GM23338 (cell line): Measurements from ENCODE around the gene EPSTI1. TPM values are rescaled to one million over a fixed set of nuclear protein-coding genes. Genes with fewer than 3 reads are reported as not detected.
"Not testable (repeated sequence)": the region's sequence is repeated elsewhere in the genome, so short reads cannot be mapped to it uniquely, and the experiment has no call there.

ENCODE experiments used
- ATAC-seq: fragments of 200-7000 bp; cut with Tn5 transposase; 3 replicates; pipeline ENCODE4 v1.9.1; 2020
- DNase-seq: peaks from one replicate; pipeline ENCODE4 v3.0.0-alpha.2; 2015; ENCODE audit warnings: low spot score
- H2AFZ ChIP-seq: fragments of 200-600 bp; sonication (generic); 2 replicates; pipeline ENCODE4 v1.8.0; 2016; ENCODE audit warnings: antibody characterized with exemption, mild to moderate bottlenecking, moderate library complexity
- H3F3A ChIP-seq: fragments of 200-600 bp; sonication (generic); replicated peaks from 2 replicates; pipeline ENCODE4 v1.8.0; 2017; ENCODE audit warnings: antibody characterized with exemption, mixed run types, low read depth
- H3K27ac ChIP-seq: fragments of 200-600 bp; sonication (generic); 2 replicates; pipeline ENCODE4 v1.6.1; 2016; ENCODE audit warnings: low read depth
- H3K27me3 ChIP-seq: fragments of 200-600 bp; sonication (generic); 2 replicates; pipeline ENCODE4 v1.8.0; 2016; ENCODE audit warnings: mild to moderate bottlenecking, mixed run types, moderate library complexity; ENCODE audit not compliant: insufficient read depth
- H3K36me3 ChIP-seq: fragments of 200-600 bp; sonication (generic); 2 replicates; pipeline ENCODE4 v1.8.0; 2016; ENCODE audit warnings: mild to moderate bottlenecking; ENCODE audit not compliant: insufficient read depth
- H3K4me1 ChIP-seq: fragments of 200-600 bp; sonication (generic); 2 replicates; pipeline ENCODE4 v1.8.0; 2016; ENCODE audit warnings: mild to moderate bottlenecking, moderate library complexity; ENCODE audit not compliant: insufficient read depth
- H3K4me2 ChIP-seq: fragments of 200-600 bp; sonication (generic); 2 replicates; pipeline ENCODE4 v1.7.1; 2017; ENCODE audit warnings: mixed run types
- H3K4me3 ChIP-seq: fragments of 200-600 bp; sonication (generic); 2 replicates; pipeline ENCODE4 v1.6.1; 2016; ENCODE audit warnings: mixed run types
- H3K79me2 ChIP-seq: fragments of 200-600 bp; sonication (generic); replicated peaks from 2 replicates; pipeline ENCODE4 v1.8.0; 2017; ENCODE audit warnings: mild to moderate bottlenecking; ENCODE audit not compliant: insufficient read depth
- H3K9me2 ChIP-seq: fragments of 200-600 bp; sonication (generic); 2 replicates; pipeline ENCODE4 v1.8.0; 2017; ENCODE audit not compliant: insufficient read depth
- H4K20me1 ChIP-seq: fragments of 200-600 bp; sonication (generic); replicated peaks from 2 replicates; pipeline ENCODE4 v1.8.0; 2017; ENCODE audit warnings: mild to moderate bottlenecking; ENCODE audit not compliant: insufficient read depth
- H3K27ac Mint-ChIP-seq: 2 replicates; pipeline ENCODE4 v1.8.0; 2020; ENCODE audit warnings: inconsistent platforms, mild to moderate bottlenecking, moderate library complexity, mixed read lengths
- H3K27me3 Mint-ChIP-seq: 3 replicates; pipeline ENCODE4 v1.8.0; 2022; ENCODE audit warnings: low read depth, mild to moderate bottlenecking, moderate library complexity, mixed read lengths, inconsistent platforms; ENCODE audit not compliant: insufficient read depth, poor library complexity
- H3K36me3 Mint-ChIP-seq: 3 replicates; pipeline ENCODE4 v1.8.0; 2021; ENCODE audit warnings: low read depth, mild to moderate bottlenecking, inconsistent platforms, moderate library complexity, mixed read lengths
- H3K4me1 Mint-ChIP-seq: 3 replicates; pipeline ENCODE4 v1.8.0; 2020; ENCODE audit warnings: mild to moderate bottlenecking, inconsistent platforms, mixed read lengths
- H3K4me3 Mint-ChIP-seq: 3 replicates; pipeline ENCODE4 v1.8.0; 2021; ENCODE audit warnings: moderate library complexity, mild to moderate bottlenecking, inconsistent platforms, mixed read lengths
- H3K9me3 Mint-ChIP-seq: 3 replicates; pipeline ENCODE4 v1.8.0; 2020; ENCODE audit warnings: moderate library complexity, mild to moderate bottlenecking, inconsistent platforms, mixed read lengths
- CREB1 ChIP-seq: fragments of 250-450 bp; sonication (Bioruptor Pico); IDR thresholded peaks from 2 replicates; pipeline ENCODE4 v1.5.0; 2020; ENCODE audit warnings: low read depth, mild to moderate bottlenecking, moderate library complexity
- EZH2 ChIP-seq: fragments of 200-600 bp; sonication (generic); IDR thresholded peaks from one replicate; pipeline ENCODE4 v1.8.0; 2017; ENCODE audit warnings: antibody characterized with exemption, mild to moderate bottlenecking, low read depth; ENCODE audit not compliant: unreplicated experiment
- NANOG ChIP-seq: IDR thresholded peaks from 2 replicates; pipeline ENCODE4 v1.6.1; 2016; ENCODE audit warnings: antibody characterized with exemption, borderline replicate concordance
- POLR2AphosphoS5 ChIP-seq: IDR thresholded peaks from 2 replicates; pipeline ENCODE4 v1.6.1; 2016; ENCODE audit warnings: antibody characterized with exemption, low read depth
- STAT1 ChIP-seq: IDR thresholded peaks from one replicate; pipeline ENCODE4 v1.6.1; 2016; ENCODE audit warnings: antibody characterized with exemption; ENCODE audit not compliant: unreplicated experiment
- ZNF331 ChIP-seq: fragments of 250-450 bp; sonication (Bioruptor Pico); IDR thresholded peaks from 2 replicates; pipeline ENCODE4 v1.5.0; 2020; ENCODE audit warnings: low read depth, mild to moderate bottlenecking, moderate library complexity
- polyA plus RNA-seq: library from polyadenylated mRNA; unstranded; fragments of >200 nt; fragmentation: Nextera tagmentation; extraction: Ambion mirVana; gene quantifications from 2 replicates; pipeline ENCODE4 v1.2.1, GENCODE V29; 2016
- total RNA-seq: library from RNA; depleted of rRNA; stranded (reverse); fragments of >200 nt; shearing (Covaris generic); gene quantifications from 2 replicates; pipeline ENCODE4 v1.2.3, GENCODE V29; 2014
- TF ChIP-seq, protein P1 (sequence below): IDR thresholded peaks from one replicate; pipeline ENCODE4 v1.6.1; 2018; ENCODE audit warnings: antibody characterized with exemption; ENCODE audit not compliant: unreplicated experiment
- TF ChIP-seq, protein P2 (sequence below): IDR thresholded peaks from 2 replicates; pipeline ENCODE4 v1.6.1; 2016; ENCODE audit warnings: antibody characterized with exemption
- TF ChIP-seq, protein P3 (sequence below), 2 experiments: fragments of 200-600 bp in 1 of 2; sonication (generic) in 1 of 2; conservative IDR thresholded peaks; 2 replicates each; pipeline versions ENCODE4 v1.5.1 to v1.6.1; 2016 to 2017; ENCODE audit warnings: antibody characterized with exemption in 2 of 2, low read depth in 2 of 2, mild to moderate bottlenecking in 2 of 2, moderate library complexity in 1 of 2

EPSTI1 gene
- total and polyA plus RNA-seq, 2 experiments from 2014 or later = 0.10 to 0.68 TPM

DNA sequence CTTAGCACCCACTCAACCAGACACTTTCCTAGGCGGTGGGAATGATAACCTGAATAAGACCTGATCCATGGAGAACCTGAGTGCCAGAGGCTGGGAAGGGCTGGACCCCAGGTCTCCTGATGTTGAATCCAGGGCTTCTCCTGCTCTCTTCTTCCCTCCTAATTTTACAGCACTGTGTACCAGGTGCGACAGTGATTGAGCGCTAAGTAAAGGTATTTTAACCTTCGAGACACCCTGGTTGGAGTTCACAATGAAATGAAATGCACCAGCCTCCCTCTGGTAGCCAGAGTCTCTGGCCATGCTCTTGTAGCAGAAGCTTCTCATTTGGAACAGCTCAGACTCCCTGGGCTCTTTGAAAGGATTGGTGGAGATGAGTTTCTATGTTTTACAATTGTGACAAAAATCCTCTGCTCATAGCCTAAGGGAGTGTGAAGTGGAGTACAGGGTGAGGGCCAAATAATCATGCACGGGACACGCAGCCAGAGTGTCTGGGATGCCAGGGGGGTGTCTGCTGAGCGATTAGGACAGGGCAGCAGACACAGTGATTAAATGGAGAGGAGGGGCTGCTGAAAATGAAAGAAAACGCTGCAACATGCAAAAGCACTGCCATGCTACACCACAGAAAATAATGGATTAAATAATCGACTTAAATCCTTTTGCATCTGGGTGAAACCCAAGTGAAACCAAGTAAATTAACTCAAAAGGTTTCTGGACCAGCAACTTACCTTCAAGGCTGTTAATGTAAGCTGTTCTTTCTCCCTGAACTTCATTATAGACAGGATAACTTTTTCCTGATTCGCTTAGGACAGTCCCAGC, 126.9 kb downstream of the EPSTI1 start:
- Mint-ChIP-seq H3K27me3 (peaks cover 33% of the 10 kb centered on the region), H3K9me3 (peaks cover 19% of the 10 kb centered on the region; the same call in 2 of the 3 replicates), H3K4me3 (no peak overlapping the region; the same call in 2 of the 3 replicates), H3K36me3 (peaks cover 98% of the 10 kb centered on the region), H3K27ac (no peak overlapping the region), H3K4me1 (peaks cover 45% of the 10 kb centered on the region)
- peak overlapping the region; percentile 29 for H3K4me2 ChIP-seq
- no peak overlapping the region for H2AFZ ChIP-seq
- TF ChIP-seq POLR2AphosphoS5 = peak; percentile 15; the same call in 1 of the 2 replicates
- TF ChIP-seq, protein P1, sequence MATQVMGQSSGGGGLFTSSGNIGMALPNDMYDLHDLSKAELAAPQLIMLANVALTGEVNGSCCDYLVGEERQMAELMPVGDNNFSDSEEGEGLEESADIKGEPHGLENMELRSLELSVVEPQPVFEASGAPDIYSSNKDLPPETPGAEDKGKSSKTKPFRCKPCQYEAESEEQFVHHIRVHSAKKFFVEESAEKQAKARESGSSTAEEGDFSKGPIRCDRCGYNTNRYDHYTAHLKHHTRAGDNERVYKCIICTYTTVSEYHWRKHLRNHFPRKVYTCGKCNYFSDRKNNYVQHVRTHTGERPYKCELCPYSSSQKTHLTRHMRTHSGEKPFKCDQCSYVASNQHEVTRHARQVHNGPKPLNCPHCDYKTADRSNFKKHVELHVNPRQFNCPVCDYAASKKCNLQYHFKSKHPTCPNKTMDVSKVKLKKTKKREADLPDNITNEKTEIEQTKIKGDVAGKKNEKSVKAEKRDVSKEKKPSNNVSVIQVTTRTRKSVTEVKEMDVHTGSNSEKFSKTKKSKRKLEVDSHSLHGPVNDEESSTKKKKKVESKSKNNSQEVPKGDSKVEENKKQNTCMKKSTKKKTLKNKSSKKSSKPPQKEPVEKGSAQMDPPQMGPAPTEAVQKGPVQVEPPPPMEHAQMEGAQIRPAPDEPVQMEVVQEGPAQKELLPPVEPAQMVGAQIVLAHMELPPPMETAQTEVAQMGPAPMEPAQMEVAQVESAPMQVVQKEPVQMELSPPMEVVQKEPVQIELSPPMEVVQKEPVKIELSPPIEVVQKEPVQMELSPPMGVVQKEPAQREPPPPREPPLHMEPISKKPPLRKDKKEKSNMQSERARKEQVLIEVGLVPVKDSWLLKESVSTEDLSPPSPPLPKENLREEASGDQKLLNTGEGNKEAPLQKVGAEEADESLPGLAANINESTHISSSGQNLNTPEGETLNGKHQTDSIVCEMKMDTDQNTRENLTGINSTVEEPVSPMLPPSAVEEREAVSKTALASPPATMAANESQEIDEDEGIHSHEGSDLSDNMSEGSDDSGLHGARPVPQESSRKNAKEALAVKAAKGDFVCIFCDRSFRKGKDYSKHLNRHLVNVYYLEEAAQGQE = no peak
- TF ChIP-seq ZNF331 (CRISPR knock-in tag) = no peak
- TF ChIP-seq EZH2 = no peak
- H3K9me2 ChIP-seq = no peaks in the 10 kb centered on the region
- H3K4me3 ChIP-seq = peak overlapping the region; percentile 40
- ATAC-seq (no peak; the same call in 1 of the 3 replicates), DNase-seq (no peak)
- H3F3A ChIP-seq = peaks cover 43% of the 10 kb centered on the region
- peaks cover 45% of the 10 kb centered on the region for H4K20me1 ChIP-seq
- H3K27ac ChIP-seq = peak overlapping the region; percentile 92
- H3K79me2 ChIP-seq = peaks cover 32% of the 10 kb centered on the region
- H3K4me1 ChIP-seq = peaks cover 27% of the 10 kb centered on the region
- H3K27me3 ChIP-seq = no peaks in the 10 kb centered on the region
- H3K36me3 ChIP-seq = peaks cover 56% of the 10 kb centered on the region

DNA sequence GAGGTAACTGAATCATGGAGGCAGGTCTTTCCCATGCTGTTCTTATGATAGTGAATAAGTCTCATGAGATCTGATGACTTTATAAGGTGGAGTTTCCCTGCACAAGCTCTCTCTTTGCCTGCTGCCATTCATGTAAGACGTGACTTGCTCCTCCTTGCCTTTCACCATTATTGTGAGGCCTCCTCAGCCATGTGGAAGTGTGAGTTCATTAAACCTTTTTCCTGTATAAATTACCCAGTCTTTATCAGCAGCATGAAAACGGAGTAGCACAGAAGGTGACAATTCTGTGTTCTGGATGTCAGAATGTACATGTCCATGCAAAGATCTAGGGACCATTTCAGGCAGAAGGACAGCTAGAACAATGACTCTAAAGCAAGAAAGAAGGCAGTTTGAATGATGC, 129.7 kb downstream of the EPSTI1 start:
- H3K36me3 Mint-ChIP-seq = peaks cover 90% of the 10 kb centered on the region
- H3K36me3 ChIP-seq = peaks cover 51% of the 10 kb centered on the region

DNA sequence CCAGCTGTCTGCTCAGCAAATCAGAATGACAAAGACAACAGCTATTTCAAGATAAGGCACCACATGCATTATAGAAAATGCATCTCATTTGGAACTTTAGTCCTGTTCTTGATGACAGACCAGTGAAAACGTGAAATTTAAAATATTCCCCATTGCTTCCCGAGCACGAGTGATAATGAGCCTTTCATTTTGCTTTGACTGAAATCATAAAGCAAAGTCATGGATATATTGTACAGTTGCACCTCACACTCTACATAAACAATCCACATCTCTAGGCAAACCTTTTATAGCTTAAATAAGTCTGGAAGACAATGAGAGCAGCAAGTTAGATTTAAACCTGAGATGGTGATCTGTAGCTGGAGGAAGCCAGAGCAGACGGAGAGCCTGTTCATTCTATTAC, 131.6 kb downstream of the EPSTI1 start:
- Histone ChIP-seq H3K27me3 (no peaks in the 10 kb centered on the region), H3K36me3 (peaks cover 37% of the 10 kb centered on the region), H3K79me2 (peaks cover 35% of the 10 kb centered on the region), H3K27ac (no peak overlapping the region), H2AFZ (no peak overlapping the region), H3K4me2 (no peak overlapping the region), H3K9me2 (no peaks in the 10 kb centered on the region), H3K4me3 (no peak overlapping the region), H3F3A (peaks cover 20% of the 10 kb centered on the region), H3K4me1 (peaks cover 8% of the 10 kb centered on the region), H4K20me1 (peaks cover 31% of the 10 kb centered on the region)
- Mint-ChIP-seq H3K27me3 (peaks cover 19% of the 10 kb centered on the region), H3K9me3 (peaks cover 12% of the 10 kb centered on the region; the same call in 2 of the 3 replicates), H3K27ac (no peak overlapping the region), H3K36me3 (peaks cover 86% of the 10 kb centered on the region), H3K4me3 (no peak overlapping the region), H3K4me1 (peaks cover 16% of the 10 kb centered on the region)
- ATAC-seq (no peak), DNase-seq (no peak)
- TF ChIP-seq POLR2AphosphoS5 = no peak
- TF ChIP-seq, protein P2, sequence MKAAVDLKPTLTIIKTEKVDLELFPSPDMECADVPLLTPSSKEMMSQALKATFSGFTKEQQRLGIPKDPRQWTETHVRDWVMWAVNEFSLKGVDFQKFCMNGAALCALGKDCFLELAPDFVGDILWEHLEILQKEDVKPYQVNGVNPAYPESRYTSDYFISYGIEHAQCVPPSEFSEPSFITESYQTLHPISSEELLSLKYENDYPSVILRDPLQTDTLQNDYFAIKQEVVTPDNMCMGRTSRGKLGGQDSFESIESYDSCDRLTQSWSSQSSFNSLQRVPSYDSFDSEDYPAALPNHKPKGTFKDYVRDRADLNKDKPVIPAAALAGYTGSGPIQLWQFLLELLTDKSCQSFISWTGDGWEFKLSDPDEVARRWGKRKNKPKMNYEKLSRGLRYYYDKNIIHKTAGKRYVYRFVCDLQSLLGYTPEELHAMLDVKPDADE = no peak
- TF ChIP-seq ZNF331 (CRISPR knock-in tag) = no peak
- no peak for TF ChIP-seq NANOG
- no peak for TF ChIP-seq EZH2
- TF ChIP-seq, protein P3, sequence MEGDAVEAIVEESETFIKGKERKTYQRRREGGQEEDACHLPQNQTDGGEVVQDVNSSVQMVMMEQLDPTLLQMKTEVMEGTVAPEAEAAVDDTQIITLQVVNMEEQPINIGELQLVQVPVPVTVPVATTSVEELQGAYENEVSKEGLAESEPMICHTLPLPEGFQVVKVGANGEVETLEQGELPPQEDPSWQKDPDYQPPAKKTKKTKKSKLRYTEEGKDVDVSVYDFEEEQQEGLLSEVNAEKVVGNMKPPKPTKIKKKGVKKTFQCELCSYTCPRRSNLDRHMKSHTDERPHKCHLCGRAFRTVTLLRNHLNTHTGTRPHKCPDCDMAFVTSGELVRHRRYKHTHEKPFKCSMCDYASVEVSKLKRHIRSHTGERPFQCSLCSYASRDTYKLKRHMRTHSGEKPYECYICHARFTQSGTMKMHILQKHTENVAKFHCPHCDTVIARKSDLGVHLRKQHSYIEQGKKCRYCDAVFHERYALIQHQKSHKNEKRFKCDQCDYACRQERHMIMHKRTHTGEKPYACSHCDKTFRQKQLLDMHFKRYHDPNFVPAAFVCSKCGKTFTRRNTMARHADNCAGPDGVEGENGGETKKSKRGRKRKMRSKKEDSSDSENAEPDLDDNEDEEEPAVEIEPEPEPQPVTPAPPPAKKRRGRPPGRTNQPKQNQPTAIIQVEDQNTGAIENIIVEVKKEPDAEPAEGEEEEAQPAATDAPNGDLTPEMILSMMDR (conservative IDR thresholded peaks at IDR 0.05; ENCODE audit: low read depth in 2 of 2) = no peak
- no peak for TF ChIP-seq CREB1 (CRISPR knock-in tag)
- TF ChIP-seq STAT1 = no peak

More for the DNA sequence above, 129.7 kb downstream of the EPSTI1 start:
- DNase-seq, ATAC-seq, H3K4me2 ChIP-seq, H3K9me2 ChIP-seq, H3K27ac Mint-ChIP-seq, H2AFZ ChIP-seq, H3K4me3 Mint-ChIP-seq, H3K27me3 ChIP-seq, H3K4me3 ChIP-seq: not testable (repeated sequence)
- Histone ChIP-seq H3K79me2 (peaks cover 39% of the 10 kb centered on the region), H3K4me1 (peaks cover 21% of the 10 kb centered on the region), H4K20me1 (peaks cover 39% of the 10 kb centered on the region), H3F3A (peaks cover 38% of the 10 kb centered on the region), H3K27ac (peak overlapping the region; percentile 57; the same call in 1 of the 2 replicates)
- peak; percentile 79 for TF ChIP-seq POLR2AphosphoS5
- H3K4me1 Mint-ChIP-seq = peaks cover 31% of the 10 kb centered on the region
- H3K9me3 Mint-ChIP-seq = peaks cover 17% of the 10 kb centered on the region; the same call in 2 of the 3 replicates
- peaks cover 30% of the 10 kb centered on the region for H3K27me3 Mint-ChIP-seq
